ENCODE data around the gene PIM1.

- TF ChIP-seq CTCF (IDR thresholded peaks at IDR 0.05) (no peak), POLR2A (IDR thresholded peaks at IDR 0.05) (no peak)
Observed at GRCh38 chr6:37173493-37174195, 3.7 kb downstream of the PIM1 start.

All from right lobe of liver (tissue), 4 donors.